HG03457 (cell line): Measurements from ENCODE around the gene EXOC1L.
"Not testable (repeated sequence)": the region's sequence is repeated elsewhere in the genome, so short reads cannot be mapped to it uniquely, and the experiment has no call there.

Source experiments
- ATAC-seq: cut with Tn5 transposase; IDR thresholded peaks from one replicate; pipeline ENCODE4 v1.9.1; 2021; ENCODE audit warnings: moderate number of reproducible peaks; ENCODE audit not compliant: unreplicated experiment

Gene EXOC1L

GRCh38 chr4:55837903-55838302 is 18.3 kb downstream of the EXOC1L start:
- ATAC-seq = no peak

DNA sequence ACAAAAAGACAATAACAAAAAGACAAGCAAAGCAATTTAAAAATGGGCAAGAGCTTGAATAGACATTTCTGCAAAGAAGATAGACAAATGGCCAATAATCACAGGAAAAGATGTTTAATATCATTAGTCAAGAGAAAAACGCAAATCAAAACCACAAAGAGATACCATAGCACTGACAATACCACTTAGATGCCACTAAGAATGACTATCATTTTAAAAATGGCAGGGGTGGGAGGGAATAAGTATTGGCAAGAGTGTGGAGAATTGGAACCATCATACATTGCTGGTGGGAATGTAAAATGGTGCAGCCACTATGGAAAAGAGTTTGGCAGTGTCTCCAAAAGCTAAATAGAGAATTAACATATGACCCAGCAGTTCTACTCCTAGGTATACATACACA is 18.8 kb downstream of the EXOC1L start:
- ATAC-seq = no peak

- no peak for ATAC-seq
These were observed 19.4 kb downstream of the EXOC1L start for GRCh38 chr4:55838952-55839351.

DNA sequence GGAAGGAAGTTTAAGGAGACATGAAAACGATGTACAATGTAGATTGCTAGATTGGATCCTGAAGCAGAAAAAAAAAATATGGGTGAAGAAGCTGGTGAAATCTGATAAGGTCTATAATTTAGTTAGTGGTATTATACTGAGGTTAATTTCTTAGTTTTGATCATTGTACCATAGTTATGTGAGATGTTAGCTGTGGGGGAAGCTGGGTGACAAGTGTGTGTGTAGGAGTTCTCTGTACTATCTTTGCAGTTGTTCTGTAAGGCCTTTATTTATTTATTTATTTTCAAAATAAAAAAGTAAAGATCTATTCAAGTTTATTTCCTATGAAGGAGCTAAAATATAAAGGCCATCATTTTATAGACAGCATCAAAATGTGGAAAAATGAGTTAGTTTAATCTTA is 21.4 kb downstream of the EXOC1L start:
- ATAC-seq = no peak

GRCh38 chr4:55841373-55842239 is 22.0 kb downstream of the EXOC1L start:
- ATAC-seq = not testable (repeated sequence)

- not testable (repeated sequence) for ATAC-seq
These were observed 22.7 kb downstream of the EXOC1L start for GRCh38 chr4:55842312-55842711.

- ATAC-seq = no peak
These were observed 30.1 kb downstream of the EXOC1L start for GRCh38 chr4:55849724-55850123.

GRCh38 chr4:55851885-55852284 is 32.3 kb downstream of the EXOC1L start:
- ATAC-seq = no peak

- ATAC-seq = peak; percentile 96
These were observed 34.0 kb downstream of the EXOC1L start, which contains the start of gene EXOC1 for GRCh38 chr4:55853484-55854046. TSS of gene EXOC1 (plus strand) at chr4:55853648. CDS start at chr4:55858324, 4,676 bp downstream.

GRCh38 chr4:55854129-55854528 is 34.5 kb downstream of the EXOC1L start:
- ATAC-seq = no peak

- ATAC-seq = no peak
These were observed 38.0 kb downstream of the EXOC1L start for GRCh38 chr4:55857586-55857985.

- ATAC-seq = no peak
These were observed 40.1 kb downstream of the EXOC1L start for GRCh38 chr4:55859711-55860110.

DNA sequence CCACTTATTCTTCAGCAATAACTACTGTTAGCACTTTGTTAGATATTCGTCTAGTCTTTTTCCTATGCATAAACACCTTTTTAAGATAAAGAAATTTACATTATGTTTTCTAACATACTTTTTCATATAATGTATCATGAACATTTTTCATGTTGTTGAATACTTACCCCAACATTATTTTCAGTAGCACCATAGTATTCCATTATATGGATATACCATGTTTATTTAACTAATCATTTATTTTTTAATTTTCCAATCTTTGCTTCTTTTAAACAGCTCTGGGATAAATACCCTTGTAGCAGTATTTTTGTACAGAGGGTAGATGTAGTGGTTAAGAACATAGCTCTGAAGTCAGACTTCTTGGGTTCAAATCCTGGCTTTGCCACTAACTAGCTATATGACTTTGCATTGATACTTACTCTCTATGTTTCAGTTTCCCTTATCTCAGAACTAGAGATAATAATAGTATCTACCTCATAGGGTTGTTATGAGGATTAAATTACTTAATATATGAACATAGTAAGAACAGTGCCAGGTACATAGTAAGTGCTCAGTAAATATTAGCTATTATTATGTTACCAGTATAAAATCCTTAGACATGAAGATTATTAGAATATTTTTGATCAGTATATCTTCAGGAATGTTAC is 45.1 kb downstream of the EXOC1L start:
- ATAC-seq = no peak

DNA sequence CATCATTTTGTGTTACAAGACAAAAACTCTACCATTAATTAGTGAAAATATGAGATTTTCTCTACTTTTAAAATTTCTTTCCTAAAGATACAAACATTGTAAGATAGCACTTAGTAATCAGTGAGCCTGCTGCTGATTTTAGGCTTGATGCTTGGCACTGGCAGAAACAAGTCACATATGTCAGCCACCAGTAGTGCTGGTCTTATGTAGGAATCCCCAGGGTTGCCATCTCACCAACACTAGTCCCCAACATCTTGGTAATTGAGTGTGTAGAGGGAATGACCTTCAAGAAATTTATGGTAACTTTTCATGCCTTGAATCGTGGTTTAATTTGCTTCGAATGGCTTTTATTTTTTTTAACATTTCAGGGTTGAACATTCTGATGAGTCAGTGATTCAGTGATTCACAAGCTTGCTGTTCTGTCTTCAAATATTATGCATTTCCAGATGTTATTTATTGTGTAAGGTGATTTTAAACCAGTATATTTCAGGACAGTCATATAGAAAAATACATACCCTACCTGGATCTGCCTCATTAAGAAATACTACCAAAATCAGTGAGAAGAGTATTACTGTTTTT is 45.7 kb downstream of the EXOC1L start:
- no peak for ATAC-seq

GRCh38 chr4:55866290-55866907 is 46.8 kb downstream of the EXOC1L start:
- peak; percentile 67 for ATAC-seq

DNA sequence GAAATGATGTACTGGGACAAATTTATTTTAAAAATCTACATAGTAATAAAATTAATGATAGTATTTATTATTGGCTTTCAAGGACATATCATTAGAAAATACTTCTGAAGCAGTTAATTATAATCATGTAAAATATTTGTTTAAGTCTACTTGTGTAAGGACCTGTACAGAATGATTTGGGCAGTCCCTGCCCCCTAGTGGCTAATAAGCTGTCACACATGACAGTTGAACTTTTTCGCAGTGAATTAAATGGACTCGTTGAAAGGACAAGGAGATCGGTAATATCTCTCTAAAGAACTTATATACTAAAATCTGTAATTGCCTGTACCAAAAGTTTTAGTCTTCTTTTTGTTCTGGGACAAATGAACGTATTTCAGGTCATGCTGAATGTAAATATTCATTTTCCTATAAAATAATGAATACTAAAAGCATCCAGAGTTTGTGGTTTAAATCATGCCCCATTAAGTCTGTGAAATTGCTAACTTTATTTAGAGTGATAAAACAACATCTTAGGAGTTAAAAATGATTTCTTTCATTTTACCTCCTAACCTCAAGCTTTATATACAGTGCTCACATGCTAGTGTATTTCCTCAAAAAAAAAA is 47.5 kb downstream of the EXOC1L start:
- peak; percentile 69 for ATAC-seq

- ATAC-seq = no peak
These were observed 49.0 kb downstream of the EXOC1L start for GRCh38 chr4:55868581-55869090.

- no peak for ATAC-seq
These were observed 51.8 kb downstream of the EXOC1L start for GRCh38 chr4:55871299-55871800.

DNA sequence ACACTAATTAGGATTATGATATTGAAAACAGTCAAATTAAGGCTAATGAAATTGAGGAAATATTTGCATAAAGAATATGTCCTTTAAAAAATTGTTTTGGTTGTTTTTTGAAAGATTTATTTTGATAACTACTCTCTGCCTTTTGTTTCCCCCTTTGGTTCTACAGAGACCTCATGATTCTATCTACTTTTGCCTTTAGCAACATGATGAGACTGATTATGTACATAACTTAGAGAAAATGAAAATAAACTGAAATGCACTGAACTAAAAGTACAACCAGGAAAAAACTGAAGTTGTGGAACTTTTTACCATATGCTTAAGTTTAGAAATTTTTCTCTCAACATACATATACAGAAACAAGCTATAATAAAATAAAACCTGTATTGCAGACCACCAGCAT is 55.2 kb downstream of the EXOC1L start:
- ATAC-seq = no peak

- no peak for ATAC-seq
These were observed 56.8 kb downstream of the EXOC1L start for GRCh38 chr4:55876387-55876786.
